ENCODE results near the gene MME. TPM values are rescaled to one million over a fixed set of nuclear protein-coding genes. Genes with fewer than 3 reads are reported as not detected.

The MME gene
- total RNA-seq, 1 donor from 2014 or later = 14.5 TPM

GRCh38 chr3:155161640-155162292 lies 81.6 kb downstream of the MME start:
- DNase-seq (ENCODE audit: extremely low spot score, unreplicated experiment) = no peak
- Mint-ChIP-seq H3K4me3 (ENCODE audit: unreplicated experiment) (no peak overlapping the region), H3K36me3 (ENCODE audit: unreplicated experiment) (no peaks in the 10 kb centered on the region), H3K27me3 (ENCODE audit: unreplicated experiment) (no peaks in the 10 kb centered on the region), H3K27ac (ENCODE audit: unreplicated experiment) (no peak overlapping the region), H3K9me3 (ENCODE audit: unreplicated experiment) (no peaks in the 10 kb centered on the region), H3K4me1 (ENCODE audit: unreplicated experiment) (no peaks in the 10 kb centered on the region)
- no peak for TF ChIP-seq CTCF (IDR thresholded peaks at IDR 0.05)

- DNase-seq (ENCODE audit: extremely low spot score, unreplicated experiment) = no peak
- no peaks in the 10 kb centered on the region for H3K27me3 Mint-ChIP-seq (ENCODE audit: unreplicated experiment)
- no peaks in the 10 kb centered on the region for H3K9me3 Mint-ChIP-seq (ENCODE audit: unreplicated experiment)
- no peak overlapping the region for H3K4me3 Mint-ChIP-seq (ENCODE audit: unreplicated experiment)
- TF ChIP-seq CTCF (IDR thresholded peaks at IDR 0.05) = no peak
- no peaks in the 10 kb centered on the region for H3K4me1 Mint-ChIP-seq (ENCODE audit: unreplicated experiment)
- no peaks in the 10 kb centered on the region for H3K36me3 Mint-ChIP-seq (ENCODE audit: unreplicated experiment)
- H3K27ac Mint-ChIP-seq (ENCODE audit: unreplicated experiment) = no peak overlapping the region
Measured at GRCh38 chr3:155164306-155164705, 84.2 kb downstream of the MME start.

DNA sequence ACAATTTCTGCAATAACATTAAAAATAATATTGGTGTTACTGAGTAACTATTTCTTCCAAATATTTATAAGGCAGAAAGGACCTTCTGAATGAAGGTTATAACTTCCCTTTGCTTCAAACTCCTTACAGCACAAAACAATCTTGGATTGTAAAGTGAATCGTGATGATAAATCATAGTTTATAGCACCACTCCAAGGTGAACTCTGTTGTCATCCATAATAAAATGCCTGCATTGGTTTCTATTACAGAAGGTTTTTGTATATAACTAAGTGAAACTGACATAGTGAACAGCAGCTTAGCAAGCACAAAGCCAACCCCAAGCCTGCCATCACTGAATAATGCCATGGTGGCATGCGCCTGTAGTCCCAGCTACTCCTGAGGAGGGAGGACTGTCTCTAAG lies 86.3 kb downstream of the MME start:
- no peak for TF ChIP-seq CTCF (IDR thresholded peaks at IDR 0.05)
- H3K4me3 Mint-ChIP-seq (ENCODE audit: unreplicated experiment) = no peak overlapping the region
- no peak overlapping the region for H3K27ac Mint-ChIP-seq (ENCODE audit: unreplicated experiment)
- no peaks in the 10 kb centered on the region for H3K4me1 Mint-ChIP-seq (ENCODE audit: unreplicated experiment)
- no peaks in the 10 kb centered on the region for H3K27me3 Mint-ChIP-seq (ENCODE audit: unreplicated experiment)
- no peaks in the 10 kb centered on the region for H3K36me3 Mint-ChIP-seq (ENCODE audit: unreplicated experiment)
- no peak for DNase-seq (ENCODE audit: extremely low spot score, unreplicated experiment)
- no peaks in the 10 kb centered on the region for H3K9me3 Mint-ChIP-seq (ENCODE audit: unreplicated experiment)

GRCh38 chr3:155169197-155169596 lies 89.1 kb downstream of the MME start:
- H3K4me3 Mint-ChIP-seq (ENCODE audit: unreplicated experiment) = no peak overlapping the region
- no peak for DNase-seq (ENCODE audit: extremely low spot score, unreplicated experiment)
- H3K27me3 Mint-ChIP-seq (ENCODE audit: unreplicated experiment) = no peaks in the 10 kb centered on the region
- no peak overlapping the region for H3K27ac Mint-ChIP-seq (ENCODE audit: unreplicated experiment)
- H3K4me1 Mint-ChIP-seq (ENCODE audit: unreplicated experiment) = no peaks in the 10 kb centered on the region
- no peaks in the 10 kb centered on the region for H3K36me3 Mint-ChIP-seq (ENCODE audit: unreplicated experiment)
- no peak for TF ChIP-seq CTCF (IDR thresholded peaks at IDR 0.05)
- no peaks in the 10 kb centered on the region for H3K9me3 Mint-ChIP-seq (ENCODE audit: unreplicated experiment)

DNA sequence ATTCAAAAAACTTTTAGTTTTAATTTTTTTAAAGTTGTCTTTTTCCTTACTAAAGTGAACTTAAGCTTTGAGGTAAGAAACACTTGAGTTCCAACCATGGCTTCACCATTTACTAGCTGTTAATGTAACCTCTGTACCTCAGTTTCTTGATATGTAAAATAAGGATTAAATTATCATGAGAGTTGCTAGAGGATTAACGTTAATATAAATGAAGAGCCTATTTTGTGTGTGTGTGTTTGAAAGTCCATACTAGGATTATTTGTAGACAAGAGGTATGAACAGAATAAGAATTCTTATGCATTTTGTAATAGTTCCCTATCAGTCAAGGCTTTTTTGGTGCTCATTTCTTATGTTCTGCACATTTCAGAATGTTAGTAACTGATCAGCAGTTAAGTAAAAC lies 93.7 kb downstream of the MME start:
- no peaks in the 10 kb centered on the region for H3K9me3 Mint-ChIP-seq (ENCODE audit: unreplicated experiment)
- no peak for TF ChIP-seq CTCF (IDR thresholded peaks at IDR 0.05)
- no peaks in the 10 kb centered on the region for H3K36me3 Mint-ChIP-seq (ENCODE audit: unreplicated experiment)
- H3K27ac Mint-ChIP-seq (ENCODE audit: unreplicated experiment) = no peak overlapping the region
- H3K27me3 Mint-ChIP-seq (ENCODE audit: unreplicated experiment) = no peaks in the 10 kb centered on the region
- no peak overlapping the region for H3K4me3 Mint-ChIP-seq (ENCODE audit: unreplicated experiment)
- DNase-seq (ENCODE audit: extremely low spot score, unreplicated experiment) = no peak
- H3K4me1 Mint-ChIP-seq (ENCODE audit: unreplicated experiment) = no peaks in the 10 kb centered on the region
